Mucosa of stomach (tissue), 1 donor: ENCODE results near the gene AHCYL1.

Experiments
- H3K27me3 ChIP-seq: one replicate; pipeline ENCODE4 v1.7.0; 2013; ENCODE audit warnings: mild to moderate bottlenecking, low read length; ENCODE audit not compliant: control insufficient read depth, insufficient read depth
- H3K36me3 ChIP-seq: one replicate; pipeline ENCODE4 v1.7.0; 2013; ENCODE audit warnings: low read length; ENCODE audit not compliant: control insufficient read depth, insufficient read depth
- H3K4me1 ChIP-seq: one replicate; pipeline ENCODE4 v1.7.0; 2013; ENCODE audit warnings: mild to moderate bottlenecking, low read length; ENCODE audit not compliant: control insufficient read depth, insufficient read depth
- H3K4me3 ChIP-seq: one replicate; pipeline ENCODE4 v1.7.0; 2013; ENCODE audit warnings: low read length
- H3K9ac ChIP-seq: one replicate; pipeline ENCODE4 v1.7.0; 2013; ENCODE audit warnings: mild to moderate bottlenecking, low read length, moderate library complexity
- H3K9me3 ChIP-seq: one replicate; pipeline ENCODE4 v1.7.0; 2013; ENCODE audit warnings: mild to moderate bottlenecking, low read length, moderate library complexity; ENCODE audit not compliant: control insufficient read depth
- donor health status: Pancreatic carcinoma.

AHCYL1 gene

DNA sequence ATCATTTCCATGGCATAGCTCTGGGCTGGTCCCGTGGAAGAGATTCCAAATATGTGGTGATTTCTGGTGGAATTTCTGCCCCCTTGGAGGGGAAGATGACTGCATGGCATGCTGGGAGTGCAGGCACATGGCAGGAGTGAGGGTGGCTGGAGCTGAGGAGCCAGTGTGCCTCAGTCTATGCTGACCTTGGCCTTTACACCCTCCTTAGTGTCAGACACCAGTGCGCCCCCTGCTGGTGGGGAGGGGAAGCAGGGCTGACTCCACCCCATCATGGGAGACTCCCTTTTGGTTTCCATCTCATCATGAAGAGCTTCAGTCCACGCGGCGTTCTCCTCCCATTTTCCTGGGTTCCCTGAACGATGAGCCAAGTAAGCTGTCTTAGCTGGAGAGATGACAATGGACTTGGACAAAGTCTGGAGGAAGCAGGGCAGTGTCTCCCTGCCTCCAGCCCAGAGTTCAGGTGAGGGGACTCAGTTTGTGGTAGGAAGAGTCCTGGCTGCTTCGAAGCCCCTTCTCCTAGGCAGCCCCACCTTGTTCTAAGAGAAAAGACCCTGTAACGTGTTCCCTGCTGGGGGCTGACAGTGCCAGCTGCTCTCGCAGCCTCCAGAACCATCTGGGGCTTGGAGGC is 75.6 kb downstream of the AHCYL1 start:
- Histone ChIP-seq H3K4me3 (no peak overlapping the region), H3K9me3 (no peaks in the 10 kb centered on the region), H3K36me3 (peaks cover 11% of the 10 kb centered on the region), H3K4me1 (no peaks in the 10 kb centered on the region), H3K27me3 (peaks cover 7% of the 10 kb centered on the region), H3K9ac (no peak overlapping the region)

DNA sequence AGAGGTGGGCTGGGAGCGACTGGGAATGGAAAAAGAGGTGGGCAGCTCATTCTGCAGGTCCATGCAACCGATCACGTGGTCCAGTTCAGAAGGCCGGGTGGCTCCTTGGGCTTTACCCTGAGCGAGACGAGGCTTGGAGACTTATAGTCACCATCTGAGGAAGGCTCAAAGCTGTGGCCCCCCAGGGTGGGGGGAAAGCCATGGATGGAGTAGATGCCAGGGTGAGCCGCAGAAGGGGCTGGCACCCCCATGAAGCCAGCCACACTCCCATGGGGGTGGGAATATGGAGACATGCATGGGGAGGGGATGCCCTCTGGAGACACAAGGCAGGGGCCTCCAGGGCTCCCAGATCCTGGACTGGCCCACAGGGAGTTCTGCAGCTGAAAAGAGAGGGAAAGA is 76.1 kb downstream of the AHCYL1 start:
- no peak overlapping the region for H3K9ac ChIP-seq
- no peaks in the 10 kb centered on the region for H3K9me3 ChIP-seq
- H3K27me3 ChIP-seq = peaks cover 12% of the 10 kb centered on the region
- H3K4me1 ChIP-seq = no peaks in the 10 kb centered on the region
- no peak overlapping the region for H3K4me3 ChIP-seq
- peaks cover 11% of the 10 kb centered on the region for H3K36me3 ChIP-seq

DNA sequence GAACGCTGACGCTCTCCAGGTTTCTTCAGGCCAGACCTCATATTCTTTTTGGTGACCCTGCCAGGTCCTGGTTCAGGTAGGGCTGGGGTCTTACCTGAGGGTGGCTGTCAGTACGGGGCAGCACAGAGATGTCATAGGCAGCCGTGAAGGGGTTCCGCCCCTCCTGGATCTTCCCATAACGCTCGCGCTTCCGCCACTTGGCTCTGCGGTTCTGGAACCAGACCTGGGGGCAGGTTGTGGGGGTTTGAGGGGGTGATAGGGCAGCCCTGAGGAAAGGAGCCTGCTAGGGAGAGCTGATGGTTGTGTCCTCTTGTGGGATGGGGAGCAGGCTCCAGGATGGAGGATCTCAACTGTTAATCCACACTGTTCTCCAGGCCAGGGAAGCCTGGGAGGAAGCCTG is 76.8 kb downstream of the AHCYL1 start:
- Histone ChIP-seq H3K4me3 (no peak overlapping the region), H3K9me3 (no peaks in the 10 kb centered on the region), H3K9ac (no peak overlapping the region), H3K36me3 (peaks cover 7% of the 10 kb centered on the region), H3K4me1 (no peaks in the 10 kb centered on the region), H3K27me3 (peaks cover 18% of the 10 kb centered on the region)

DNA sequence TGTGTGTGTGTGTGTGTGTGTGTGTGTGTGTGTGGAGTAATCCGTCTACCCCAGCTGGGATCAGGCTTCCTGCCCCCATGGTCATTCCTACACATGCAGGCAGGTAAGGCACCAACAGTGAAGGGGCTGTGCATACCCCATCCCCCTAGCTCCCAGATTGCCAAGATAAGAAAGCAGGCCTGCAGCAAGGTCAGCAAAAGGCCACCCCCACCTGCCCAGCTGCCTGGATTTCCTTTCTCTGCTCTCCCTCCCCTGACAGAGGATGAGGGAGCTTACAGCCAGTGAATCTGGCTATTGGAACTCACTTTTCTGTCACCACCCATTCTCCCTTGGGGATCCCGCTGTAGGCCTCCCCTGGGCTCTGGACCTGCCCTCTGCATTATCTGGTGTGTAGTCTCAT is 78.0 kb downstream of the AHCYL1 start:
- H3K4me1 ChIP-seq = peaks cover 1% of the 10 kb centered on the region
- no peak overlapping the region for H3K4me3 ChIP-seq
- peaks cover 30% of the 10 kb centered on the region for H3K27me3 ChIP-seq
- peaks cover 1% of the 10 kb centered on the region for H3K36me3 ChIP-seq
- H3K9ac ChIP-seq = no peak overlapping the region
- no peaks in the 10 kb centered on the region for H3K9me3 ChIP-seq

DNA sequence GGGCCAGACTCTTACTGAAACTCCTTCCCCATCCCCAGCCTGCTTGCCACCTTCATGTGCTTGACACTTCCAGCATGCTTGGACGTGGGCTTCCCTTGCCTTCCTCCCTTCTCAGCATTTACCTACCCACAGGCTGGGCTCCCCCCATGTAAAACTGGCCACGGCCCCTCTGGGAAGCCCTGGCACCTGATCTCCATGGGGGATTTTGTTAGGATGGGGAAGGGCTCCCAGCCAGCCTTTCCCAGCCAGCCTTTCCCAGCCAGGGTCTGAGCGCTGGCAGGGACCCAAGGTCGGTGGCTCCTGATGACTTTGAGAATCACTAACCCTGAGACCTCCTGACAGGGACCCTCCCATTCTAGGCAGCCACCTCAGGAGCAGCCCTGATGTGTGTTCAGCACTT is 79.2 kb downstream of the AHCYL1 start:
- Histone ChIP-seq H3K4me3 (no peak overlapping the region), H3K9me3 (no peaks in the 10 kb centered on the region)

DNA sequence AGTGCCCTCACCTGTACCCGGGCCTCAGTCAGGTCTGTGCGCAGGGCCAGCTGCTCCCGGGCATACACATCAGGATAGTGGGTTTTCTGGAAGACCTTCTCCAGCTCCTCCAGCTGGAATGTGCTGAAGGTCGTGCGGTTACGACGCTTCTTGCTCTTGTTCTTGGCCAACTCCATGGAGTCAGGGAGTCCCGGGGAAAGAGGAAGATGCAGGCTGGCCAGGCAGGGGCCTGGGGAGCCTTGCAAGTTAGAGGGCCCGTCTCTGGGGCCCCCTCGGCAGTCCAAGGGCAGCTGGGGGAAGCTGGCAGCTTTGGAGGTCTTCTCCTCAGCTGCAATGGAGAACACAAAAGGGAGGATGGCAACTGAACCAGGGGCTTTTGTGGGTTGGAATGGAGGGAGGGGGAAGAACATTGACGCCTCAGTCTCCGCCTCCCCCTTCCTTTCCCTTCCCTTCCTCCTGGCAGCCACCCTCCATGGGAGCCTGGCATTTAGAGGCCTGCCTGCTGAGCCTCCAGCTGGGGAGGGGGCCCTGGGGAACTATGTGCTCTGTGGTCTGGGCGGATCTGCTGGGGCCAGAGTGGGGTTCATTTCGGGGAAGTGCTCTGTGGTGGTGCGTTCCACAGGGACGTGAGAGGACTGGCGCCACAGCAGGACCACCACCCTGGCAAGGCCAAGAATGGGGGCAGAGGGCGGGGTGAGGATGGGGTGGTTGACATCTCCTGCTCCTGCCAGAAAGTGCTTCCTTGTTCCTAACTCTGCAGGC is 80.2 kb downstream of the AHCYL1 start:
- Histone ChIP-seq H3K9ac (no peak overlapping the region), H3K4me3 (no peak overlapping the region), H3K9me3 (no peaks in the 10 kb centered on the region), H3K4me1 (peaks cover 23% of the 10 kb centered on the region), H3K36me3 (no peaks in the 10 kb centered on the region), H3K27me3 (peaks cover 51% of the 10 kb centered on the region)

More for the DNA sequence above, 79.2 kb downstream of the AHCYL1 start:
- Histone ChIP-seq H3K27me3 (peaks cover 41% of the 10 kb centered on the region), H3K9ac (no peak overlapping the region), H3K4me1 (peaks cover 13% of the 10 kb centered on the region), H3K36me3 (no peaks in the 10 kb centered on the region)

DNA sequence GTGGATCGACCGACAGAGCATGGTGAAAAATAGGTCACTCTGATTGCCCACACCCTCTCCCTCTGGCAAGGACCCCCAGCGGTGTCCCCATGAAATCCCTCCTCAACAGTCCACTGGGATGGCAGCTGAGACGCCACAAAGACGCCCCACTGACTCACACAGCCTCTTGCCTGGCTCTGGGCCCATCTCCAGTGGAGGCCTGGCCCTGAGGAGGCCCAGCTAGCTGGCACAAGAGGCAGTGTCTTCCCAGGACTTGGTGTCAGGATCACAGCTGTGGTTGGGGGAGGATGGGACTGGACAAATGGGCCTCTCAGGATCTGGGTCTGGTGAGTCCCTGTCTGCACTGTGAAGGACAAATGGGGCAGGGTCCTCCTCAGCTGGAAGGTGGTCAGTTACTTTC is 81.3 kb downstream of the AHCYL1 start:
- no peaks in the 10 kb centered on the region for H3K9me3 ChIP-seq
- no peaks in the 10 kb centered on the region for H3K36me3 ChIP-seq
- peaks cover 28% of the 10 kb centered on the region for H3K4me1 ChIP-seq
- no peak overlapping the region for H3K9ac ChIP-seq
- no peak overlapping the region for H3K4me3 ChIP-seq
- H3K27me3 ChIP-seq = peaks cover 60% of the 10 kb centered on the region

DNA sequence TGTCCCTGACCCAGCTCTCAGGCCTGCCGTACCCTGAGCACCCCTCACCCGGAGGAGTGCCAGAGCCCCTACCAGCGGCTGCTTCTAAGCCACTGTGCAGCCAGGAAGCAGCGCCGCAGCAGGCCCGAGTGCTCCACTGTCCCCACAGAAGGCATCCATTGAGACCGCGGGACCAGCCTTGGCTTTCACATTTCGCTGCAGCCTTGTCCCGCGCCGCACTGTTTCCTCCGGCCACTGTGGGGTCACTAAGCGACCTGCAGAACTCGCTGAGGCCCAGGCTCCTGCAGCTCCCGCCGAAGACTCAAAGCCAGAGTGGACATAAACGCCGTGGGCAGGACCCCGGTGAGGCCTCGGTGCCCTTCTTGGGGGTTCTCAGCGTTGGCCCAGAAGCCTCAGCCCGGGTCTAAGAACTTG is 82.9 kb downstream of the AHCYL1 start:
- no peak overlapping the region for H3K9ac ChIP-seq
- H3K36me3 ChIP-seq = no peaks in the 10 kb centered on the region
- no peak overlapping the region for H3K4me3 ChIP-seq
- H3K4me1 ChIP-seq = peaks cover 28% of the 10 kb centered on the region
- H3K9me3 ChIP-seq = no peaks in the 10 kb centered on the region
- H3K27me3 ChIP-seq = peaks cover 77% of the 10 kb centered on the region

DNA sequence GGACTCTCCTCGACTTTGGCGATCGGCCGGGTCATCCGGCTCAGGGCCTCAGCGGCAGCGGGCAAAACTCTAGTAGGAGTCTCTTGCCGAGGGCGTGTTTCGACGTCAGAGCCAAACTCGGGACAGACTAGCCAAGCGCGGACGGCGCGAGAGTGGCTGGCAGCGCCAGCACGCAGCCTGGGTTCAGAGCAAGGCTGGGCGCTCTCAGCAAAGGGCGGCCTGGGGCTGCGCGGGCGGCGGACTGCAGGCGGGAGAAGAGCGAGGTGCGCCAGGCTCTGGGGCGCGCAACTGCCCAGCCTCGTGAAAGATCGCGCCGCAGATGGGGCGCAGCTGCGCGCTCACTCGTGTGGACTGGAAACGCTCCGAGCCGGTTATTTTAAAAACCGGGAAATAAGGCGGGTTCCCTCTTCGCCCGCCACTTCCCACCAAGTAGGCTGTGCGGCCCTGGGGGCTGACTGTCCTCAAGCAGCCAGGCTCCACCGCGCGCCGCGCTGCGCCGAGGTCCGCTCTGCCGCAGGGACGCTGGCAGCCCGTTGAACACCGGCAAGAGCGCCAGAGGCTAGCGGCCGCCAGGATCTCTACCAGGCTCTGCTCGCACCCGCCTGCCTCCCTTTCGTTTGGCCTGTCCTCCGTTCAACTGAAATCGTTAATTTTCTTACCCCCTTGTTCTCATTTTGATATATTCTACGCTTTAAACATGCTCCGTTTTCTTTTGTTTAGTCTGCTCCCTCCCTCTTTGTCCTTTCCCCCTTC is 83.5 kb downstream of the AHCYL1 start:
- Histone ChIP-seq H3K9ac (no peak overlapping the region), H3K4me3 (no peak overlapping the region), H3K9me3 (no peaks in the 10 kb centered on the region), H3K4me1 (peaks cover 28% of the 10 kb centered on the region), H3K27me3 (peaks cover 82% of the 10 kb centered on the region), H3K36me3 (no peaks in the 10 kb centered on the region)

DNA sequence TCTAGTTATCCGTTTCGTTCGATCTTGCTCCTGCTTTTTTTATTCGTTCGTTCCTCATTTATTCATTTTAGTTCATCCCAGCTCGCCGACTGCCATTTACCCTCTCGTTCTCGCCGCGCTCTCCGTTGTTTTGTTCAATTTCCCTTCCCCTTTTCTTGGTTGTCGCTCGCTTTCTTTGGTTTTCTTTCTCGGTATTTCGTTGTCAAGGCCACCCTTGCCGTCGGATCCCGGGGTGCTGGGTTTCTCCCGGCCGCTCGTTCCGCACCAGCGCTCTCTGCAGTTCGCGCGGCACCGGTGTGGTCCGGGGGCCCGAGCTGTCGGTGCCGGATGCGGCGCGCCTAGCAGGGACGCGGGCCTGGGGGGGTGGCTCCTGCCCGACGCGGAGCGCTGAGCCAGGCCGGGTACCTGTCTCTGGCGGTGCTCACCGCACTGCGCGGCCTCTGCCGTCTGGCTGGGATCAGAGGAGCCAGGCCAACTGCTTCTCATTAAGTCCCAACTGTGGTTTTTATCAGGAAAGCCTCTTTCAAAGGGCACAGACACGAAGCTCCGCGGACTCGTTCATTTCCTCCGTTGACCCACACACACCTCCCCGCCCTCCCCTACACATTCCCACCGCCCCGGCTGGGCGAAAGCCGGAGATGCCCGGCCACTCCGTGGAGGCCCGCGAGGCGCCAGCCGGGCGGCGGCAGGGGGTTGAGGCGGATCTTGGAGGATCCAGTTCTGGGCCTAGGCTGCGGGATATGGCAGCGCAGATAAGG is 84.3 kb downstream of the AHCYL1 start:
- Histone ChIP-seq H3K9ac (no peak overlapping the region), H3K9me3 (no peaks in the 10 kb centered on the region), H3K36me3 (no peaks in the 10 kb centered on the region), H3K27me3 (peaks cover 89% of the 10 kb centered on the region), H3K4me3 (no peak overlapping the region), H3K4me1 (peaks cover 28% of the 10 kb centered on the region)

DNA sequence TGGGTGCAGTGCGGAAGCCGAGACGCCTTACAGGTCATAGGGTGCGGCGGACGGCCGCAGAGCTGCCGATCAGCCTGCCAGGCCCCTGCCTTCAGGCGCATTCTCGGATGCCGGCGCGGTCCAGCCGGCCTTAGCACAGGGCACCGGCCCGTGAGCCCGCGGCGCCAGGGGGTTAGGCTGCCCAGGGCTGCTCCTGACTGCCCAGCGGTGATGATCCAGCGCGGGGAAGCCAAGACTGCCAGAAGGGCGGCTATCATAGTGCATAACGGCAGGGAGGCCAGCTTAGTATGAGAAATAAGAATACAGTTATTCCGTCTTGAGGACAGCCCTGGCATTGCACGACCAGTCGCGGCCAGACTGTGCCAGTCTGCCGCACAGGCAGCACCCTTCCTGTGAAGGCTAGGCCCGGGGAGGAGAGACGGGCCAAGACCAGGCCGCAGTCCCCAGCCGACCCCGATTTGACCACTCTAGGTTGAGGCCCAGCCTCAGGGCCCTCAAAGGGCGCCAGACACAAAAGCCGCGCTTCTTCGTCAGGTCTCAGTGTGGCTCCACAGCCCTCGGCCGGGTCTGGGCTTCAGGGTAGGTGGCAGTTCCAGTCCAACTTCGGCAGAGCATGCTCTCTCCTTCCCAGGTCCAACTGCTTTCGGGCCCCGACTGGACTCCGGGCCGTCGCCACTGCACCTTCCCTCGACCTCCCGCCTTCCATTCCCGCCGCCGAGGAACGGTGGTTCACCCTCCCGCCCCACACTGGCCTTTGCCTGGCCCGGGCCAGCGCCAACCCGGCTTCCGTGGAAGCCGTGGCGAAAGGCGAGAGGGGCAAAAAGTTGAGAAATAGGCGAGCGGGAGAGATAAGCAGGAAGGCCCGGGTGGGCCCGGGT is 85.1 kb downstream of the AHCYL1 start:
- H3K4me3 ChIP-seq = no peak overlapping the region

More for the DNA sequence above, 85.1 kb downstream of the AHCYL1 start:
- H3K9ac ChIP-seq = no peak overlapping the region
- no peaks in the 10 kb centered on the region for H3K9me3 ChIP-seq
- H3K4me1 ChIP-seq = peaks cover 28% of the 10 kb centered on the region
- H3K36me3 ChIP-seq = no peaks in the 10 kb centered on the region
- H3K27me3 ChIP-seq = peaks cover 94% of the 10 kb centered on the region
